ENCODE measurements around the gene MYT1.

- TF ChIP-seq CTCF (IDR thresholded peaks at IDR 0.05) (no peak), POLR2A (IDR thresholded peaks at IDR 0.05) (no peak)
Observed at GRCh38 chr20:64188091-64188490, 23.8 kb downstream of the MYT1 start.

Measured in uterus (tissue), 2 donors.